Caco-2 (cell line): ENCODE results near the gene PGAP3. TPM values are rescaled to one million over a fixed set of nuclear protein-coding genes. Genes with fewer than 3 reads are reported as not detected.

ENCODE experiments used
- BruUV-seq: library from RNA; stranded (reverse); fragments of 400-500 nt; replicated peaks from 2 replicates; lab custom pipeline; 2021; lab: Mats Ljungman, UMichigan
- CTCF ChIA-PET: fragments of 300-600 bp; sonication (Branson Sonifier 250); formaldehyde crosslinking; loops from one replicate; lab custom pipeline; 2022; ENCODE audit warnings: antibody characterized with exemption; lab: Charles Lee
- POLR2A ChIA-PET: fragments of 300-600 bp; sonication (Branson Sonifier 250); formaldehyde crosslinking; loops from one replicate; lab custom pipeline; 2022; ENCODE audit warnings: antibody characterized with exemption; lab: Charles Lee
- DNase-seq, 2 experiments: peaks; one replicate each; pipeline versions ENCODE4 v3.0.0 to v3.0.0-alpha.2; 2020 to 2022
- H3K27me3 ChIP-seq: replicated peaks from 2 replicates; pipeline ENCODE4 v1.6.0; 2011; ENCODE audit warnings: low read length; ENCODE audit not compliant: control insufficient read depth, insufficient read depth
- H3K36me3 ChIP-seq: 2 replicates; pipeline ENCODE4 v1.5.1; 2011; ENCODE audit warnings: low read length; ENCODE audit not compliant: control insufficient read depth, insufficient read depth
- H3K4me1 ChIP-seq: fragments of 250-450 bp; sonication (Bioruptor Pico); 2 replicates; pipeline ENCODE4 v1.5.1; 2020; ENCODE audit warnings: mild to moderate bottlenecking
- H3K4me3 ChIP-seq: 2 replicates; pipeline ENCODE4 v1.5.1; 2011; ENCODE audit warnings: low read depth, mild to moderate bottlenecking, control low read depth, low read length
- H3K9me3 ChIP-seq: fragments of 250-450 bp; sonication (Bioruptor Pico); 2 replicates; pipeline ENCODE4 v1.5.1; 2020; ENCODE audit warnings: mild to moderate bottlenecking, moderate library complexity
- H3K27ac Mint-ChIP-seq: one replicate; pipeline ENCODE4 v1.8.0; 2022; ENCODE audit warnings: mixed read lengths; ENCODE audit not compliant: unreplicated experiment
- H3K27me3 Mint-ChIP-seq: one replicate; pipeline ENCODE4 v1.8.0; 2022; ENCODE audit warnings: mixed read lengths; ENCODE audit not compliant: insufficient read depth, unreplicated experiment
- H3K36me3 Mint-ChIP-seq: one replicate; pipeline ENCODE4 v1.8.0; 2022; ENCODE audit warnings: mild to moderate bottlenecking, mixed read lengths; ENCODE audit not compliant: insufficient read depth, unreplicated experiment
- H3K4me1 Mint-ChIP-seq: one replicate; pipeline ENCODE4 v1.8.0; 2022; ENCODE audit warnings: low read depth, mixed read lengths; ENCODE audit not compliant: unreplicated experiment
- H3K4me3 Mint-ChIP-seq: one replicate; pipeline ENCODE4 v1.8.0; 2022; ENCODE audit warnings: mild to moderate bottlenecking, moderate library complexity, mixed read lengths; ENCODE audit not compliant: unreplicated experiment
- H3K9me3 Mint-ChIP-seq: one replicate; pipeline ENCODE4 v1.8.0; 2022; ENCODE audit warnings: mixed read lengths; ENCODE audit not compliant: unreplicated experiment
- intact Hi-C: fragments of 100-400 bp; cut with micrococcal nuclease; formaldehyde crosslinking; loops from one replicate; pipeline ENCODE4 v1.10.0; 2022; ENCODE audit not compliant: unreplicated experiment
- total RNA-seq: library from RNA; stranded (reverse); gene quantifications from 2 replicates; pipeline ENCODE4 v1.2.3, GENCODE V29; 2022
- TF ChIP-seq, protein P1 (sequence below), 2 experiments: fragments of 200-600 bp in 1 of 2; IDR thresholded peaks; 1 replicate in 1 of 2; 2 replicates in 1 of 2; pipeline versions ENCODE4 v1.5.1 to v1.8.0; 2011 to 2022; ENCODE audit warnings: antibody characterized with exemption in 1 of 2, control low read depth in 1 of 2, inconsistent platforms in 1 of 2, low read depth in 1 of 2, low read length in 1 of 2, mild to moderate bottlenecking in 1 of 2, moderate library complexity in 1 of 2; ENCODE audit not compliant: insufficient read depth in 1 of 2, severe bottlenecking in 1 of 2, unreplicated experiment in 1 of 2

Gene PGAP3
- total RNA-seq, 1 experiment from 2014 or later, result 14.7 TPM

DNA sequence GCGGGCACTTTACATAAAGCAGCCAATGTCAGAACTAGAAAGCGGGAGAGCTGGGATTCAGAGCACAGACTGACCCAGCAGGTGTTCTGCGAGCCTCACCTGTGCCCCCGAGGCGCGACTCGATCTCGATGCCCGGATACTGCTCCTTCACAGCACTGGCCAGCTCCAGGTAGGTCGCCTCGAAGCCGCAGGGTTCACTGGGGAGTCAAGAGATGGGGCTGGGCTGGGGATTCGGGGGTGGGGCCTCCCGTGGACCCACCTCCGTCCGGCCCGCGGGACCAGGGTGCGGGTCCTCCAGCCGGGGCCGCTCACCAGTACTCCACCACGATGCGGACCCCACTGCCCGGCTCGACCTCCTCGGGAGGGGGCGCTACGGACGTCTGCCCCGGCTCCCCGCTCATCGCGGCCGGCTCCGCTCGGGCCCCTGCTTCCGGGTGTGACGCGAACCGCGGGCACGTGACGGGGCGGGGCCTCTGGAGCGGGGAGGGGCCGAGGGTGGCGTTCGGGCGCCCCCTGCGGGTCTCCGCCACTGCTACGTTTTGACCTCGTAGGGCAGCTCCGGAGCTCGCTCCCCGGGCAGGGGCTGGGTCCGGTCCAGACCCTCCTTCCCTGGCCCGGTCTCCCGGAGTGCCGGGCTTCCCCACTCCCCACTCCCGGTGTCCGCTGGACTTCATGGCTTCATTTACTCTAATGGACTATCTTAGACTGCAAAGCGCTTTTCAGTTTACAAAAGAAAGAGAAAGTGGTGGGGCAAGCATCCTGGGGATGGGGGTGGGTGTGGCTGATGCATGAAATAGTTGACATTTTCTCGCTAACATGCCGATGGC, 42.5 kb upstream of the PGAP3 start, which contains the start of gene MIEN1:
MIEN1 (minus strand) TSS at position 438 of the 827 bp plus-strand sequence; CDS start at position 401, 37 bp downstream.
- Mint-ChIP-seq H3K27me3 (no peaks in the 10 kb centered on the region), H3K36me3 (peaks cover 66% of the 10 kb centered on the region), H3K4me1 (no peaks in the 10 kb centered on the region), H3K4me3 (peak within 1 kb of the TSS; percentile 84), H3K9me3 (no peaks in the 10 kb centered on the region), H3K27ac (peak within 1 kb of the TSS; percentile 91)
- Histone ChIP-seq H3K4me3 (peak within 1 kb of the TSS; percentile 57), H3K27me3 (no peaks in the 10 kb centered on the region), H3K9me3 (no peaks in the 10 kb centered on the region), H3K36me3 (peaks cover 5% of the 10 kb centered on the region), H3K4me1 (peaks cover 11% of the 10 kb centered on the region)
- DNase-seq, result peak; percentile 92 to 98
- BruUV-seq, result TSS peak; percentile 72
- TF ChIP-seq, protein P1, sequence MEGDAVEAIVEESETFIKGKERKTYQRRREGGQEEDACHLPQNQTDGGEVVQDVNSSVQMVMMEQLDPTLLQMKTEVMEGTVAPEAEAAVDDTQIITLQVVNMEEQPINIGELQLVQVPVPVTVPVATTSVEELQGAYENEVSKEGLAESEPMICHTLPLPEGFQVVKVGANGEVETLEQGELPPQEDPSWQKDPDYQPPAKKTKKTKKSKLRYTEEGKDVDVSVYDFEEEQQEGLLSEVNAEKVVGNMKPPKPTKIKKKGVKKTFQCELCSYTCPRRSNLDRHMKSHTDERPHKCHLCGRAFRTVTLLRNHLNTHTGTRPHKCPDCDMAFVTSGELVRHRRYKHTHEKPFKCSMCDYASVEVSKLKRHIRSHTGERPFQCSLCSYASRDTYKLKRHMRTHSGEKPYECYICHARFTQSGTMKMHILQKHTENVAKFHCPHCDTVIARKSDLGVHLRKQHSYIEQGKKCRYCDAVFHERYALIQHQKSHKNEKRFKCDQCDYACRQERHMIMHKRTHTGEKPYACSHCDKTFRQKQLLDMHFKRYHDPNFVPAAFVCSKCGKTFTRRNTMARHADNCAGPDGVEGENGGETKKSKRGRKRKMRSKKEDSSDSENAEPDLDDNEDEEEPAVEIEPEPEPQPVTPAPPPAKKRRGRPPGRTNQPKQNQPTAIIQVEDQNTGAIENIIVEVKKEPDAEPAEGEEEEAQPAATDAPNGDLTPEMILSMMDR (IDR thresholded peaks at IDR 0.05; ENCODE audit: insufficient read depth in 1 of 2, low read depth in 1 of 2, low read length in 1 of 2, severe bottlenecking in 1 of 2, unreplicated experiment in 1 of 2), result peak; percentile 74 to 95
- ChIA-PET CTCF (interaction anchor here (0.6 to 3.2 kb wide), 21 partner anchors 8 to 183 kb away, joined by 3 to 29 read pairs (median 4); partner anchors contain the start of genes ERBB2 and PGAP3), POLR2A (interaction anchor here (0.6 to 2.4 kb wide), 8 partner anchors 9 to 109 kb away, joined by 3 to 24 read pairs (median 11); partner anchors contain the start of genes ERBB2 and PGAP3)
- intact Hi-C loops, result loop anchor here (1.0 to 2.0 kb wide), 3 partner anchors 9 to 42 kb away; partner anchors contain the start of gene PGAP3

DNA sequence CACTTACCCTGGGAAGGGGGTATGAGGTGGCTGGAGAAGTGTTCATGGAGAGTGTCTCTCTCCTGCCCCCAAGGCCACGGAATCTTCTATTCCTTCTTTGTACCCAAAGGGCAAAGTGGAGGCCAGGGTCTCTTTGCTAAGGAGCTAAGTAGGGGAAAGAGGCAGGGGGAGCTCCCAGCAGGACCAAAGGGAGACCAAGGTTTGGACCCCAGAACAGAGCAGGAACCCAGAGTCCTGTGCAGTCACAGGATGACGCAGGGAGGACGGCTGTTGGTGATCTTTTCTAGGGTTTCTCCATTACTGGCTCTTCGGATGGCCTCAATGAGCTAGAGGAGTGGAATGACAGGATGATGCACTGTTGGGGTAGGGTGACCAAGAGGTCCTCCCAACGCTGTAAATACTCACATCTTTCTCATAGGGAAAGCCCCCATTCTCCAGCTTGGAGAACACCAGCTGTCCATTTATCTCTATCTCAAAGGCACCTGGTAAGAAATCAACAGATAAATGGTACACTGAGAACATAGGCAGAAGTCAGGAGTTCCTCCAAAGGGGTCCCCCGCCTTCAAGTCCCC, 41.5 kb upstream of the PGAP3 start:
- Histone ChIP-seq H3K27me3 (no peaks in the 10 kb centered on the region), H3K9me3 (no peaks in the 10 kb centered on the region), H3K36me3 (peaks cover 5% of the 10 kb centered on the region), H3K4me1 (peaks cover 10% of the 10 kb centered on the region), H3K4me3 (peak overlapping the region; percentile 57)
- POLR2A ChIA-PET, result interaction anchor here (0.6 to 2.4 kb wide), 9 partner anchors 10 to 108 kb away, joined by 3 to 24 read pairs (median 11); partner anchors contain the start of genes ERBB2 and PGAP3
- H3K4me3 Mint-ChIP-seq, result peak overlapping the region; percentile 84
- BruUV-seq, result no TSS peak
- TF ChIP-seq, protein P1 (IDR thresholded peaks at IDR 0.05; ENCODE audit: insufficient read depth in 1 of 2, low read depth in 1 of 2, low read length in 1 of 2, severe bottlenecking in 1 of 2, unreplicated experiment in 1 of 2), result no peak
- intact Hi-C loops, result no loop called here
- DNase-seq, result no peak
- H3K27ac Mint-ChIP-seq, result peak overlapping the region; percentile 91
- H3K36me3 Mint-ChIP-seq, result peaks cover 68% of the 10 kb centered on the region
- CTCF ChIA-PET, result interaction anchor here (0.6 to 3.2 kb wide), 17 partner anchors 9 to 182 kb away, joined by 3 to 29 read pairs (median 5); partner anchors contain the start of genes ERBB2 and PGAP3
- no peaks in the 10 kb centered on the region for H3K9me3 Mint-ChIP-seq
- H3K4me1 Mint-ChIP-seq, result no peaks in the 10 kb centered on the region
- no peaks in the 10 kb centered on the region for H3K27me3 Mint-ChIP-seq

DNA sequence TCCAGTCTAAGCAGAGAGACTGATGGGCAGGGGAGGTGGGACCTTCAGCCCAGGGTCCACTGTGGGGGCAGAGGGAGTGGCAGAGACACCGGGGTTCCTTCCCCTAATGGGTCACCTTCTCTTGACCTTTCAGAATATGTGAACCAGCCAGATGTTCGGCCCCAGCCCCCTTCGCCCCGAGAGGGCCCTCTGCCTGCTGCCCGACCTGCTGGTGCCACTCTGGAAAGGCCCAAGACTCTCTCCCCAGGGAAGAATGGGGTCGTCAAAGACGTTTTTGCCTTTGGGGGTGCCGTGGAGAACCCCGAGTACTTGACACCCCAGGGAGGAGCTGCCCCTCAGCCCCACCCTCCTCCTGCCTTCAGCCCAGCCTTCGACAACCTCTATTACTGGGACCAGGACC, 39.7 kb upstream of the PGAP3 start:
- BruUV-seq, result no TSS peak
- TF ChIP-seq, protein P1 (IDR thresholded peaks at IDR 0.05; ENCODE audit: insufficient read depth in 1 of 2, low read depth in 1 of 2, low read length in 1 of 2, severe bottlenecking in 1 of 2, unreplicated experiment in 1 of 2), result no peak
- no peak overlapping the region for H3K4me3 ChIP-seq
- Mint-ChIP-seq H3K4me3 (no peak overlapping the region), H3K4me1 (no peaks in the 10 kb centered on the region), H3K9me3 (no peaks in the 10 kb centered on the region), H3K27me3 (no peaks in the 10 kb centered on the region), H3K27ac (no peak overlapping the region), H3K36me3 (peaks cover 83% of the 10 kb centered on the region)
- H3K9me3 ChIP-seq, result no peaks in the 10 kb centered on the region
- intact Hi-C loops, result no loop called here
- H3K4me1 ChIP-seq, result peaks cover 10% of the 10 kb centered on the region
- no peaks in the 10 kb centered on the region for H3K27me3 ChIP-seq
- ChIA-PET CTCF (no interaction called here), POLR2A (no interaction called here)
- DNase-seq, result no peak
- H3K36me3 ChIP-seq, result peaks cover 5% of the 10 kb centered on the region
